Kidney (tissue), 14 donors: Measurements from ENCODE around the gene TTC13. TPM values are rescaled to one million over a fixed set of nuclear protein-coding genes. Genes with fewer than 3 reads are reported as not detected.

ENCODE experiments used
- DNase-seq, 5 donors: peaks; one replicate each; pipeline ENCODE4 v3.0.0-alpha.2; 2013 to 2020
- FAIRE-seq: peaks from 2 replicates; lab custom pipeline; 2012; peaks lifted over from hg19 to GRCh38; lab: Jason Lieb, UNC
- H3K27ac ChIP-seq, 2 donors: one replicate each; pipeline ENCODE4 v1.7.0; 2013; ENCODE audit warnings: low read depth in 2 of 2, low read length in 2 of 2, inconsistent platforms in 1 of 2
- H3K27me3 ChIP-seq: one replicate; pipeline ENCODE4 v1.7.1; 2013; ENCODE audit warnings: low read length, inconsistent platforms; ENCODE audit not compliant: control insufficient read depth, insufficient read depth
- H3K36me3 ChIP-seq, 3 donors: one replicate each; pipeline versions ENCODE4 v1.7.0 to v1.7.1; 2013; ENCODE audit warnings: low read length in 3 of 3, control low read depth in 1 of 3, inconsistent platforms in 1 of 3; ENCODE audit not compliant: insufficient read depth in 3 of 3, control insufficient read depth in 2 of 3
- H3K4me1 ChIP-seq, 3 donors: one replicate each; pipeline versions ENCODE4 v1.7.0 to v1.7.1; 2013; ENCODE audit warnings: low read length in 3 of 3, inconsistent platforms in 1 of 3, low read depth in 1 of 3; ENCODE audit not compliant: control insufficient read depth in 2 of 3, insufficient read depth in 2 of 3
- H3K4me3 ChIP-seq, 3 donors: one replicate each; pipeline versions ENCODE4 v1.7.0 to v1.8.1; 2013; ENCODE audit warnings: low read length in 3 of 3, control low read depth in 1 of 3, inconsistent platforms in 1 of 3
- H3K9ac ChIP-seq, 3 donors: one replicate each; pipeline versions ENCODE4 v1.7.0 to v1.7.1; 2013; ENCODE audit warnings: low read length in 3 of 3, control low read depth in 1 of 3, inconsistent platforms in 1 of 3
- H3K9me3 ChIP-seq, 3 donors: one replicate each; pipeline versions ENCODE4 v1.7.0 to v1.7.1; 2013; ENCODE audit warnings: low read length in 3 of 3, control low read depth in 1 of 3, inconsistent platforms in 1 of 3; ENCODE audit not compliant: control insufficient read depth in 2 of 3, insufficient read depth in 1 of 3
- intact Hi-C: fragments of 100-400 bp; cut with DNase I; formaldehyde crosslinking; loops from one replicate; pipeline ENCODE4 v1.11.1; 2022
- polyA plus RNA-seq: library from polyadenylated mRNA; stranded (reverse); fragments of 350-450 nt; fragmentation: Illumina TruSeq; extraction: RNeasy Lipid Tissue Mini Kit (QIAGEN cat#74804); gene quantifications from one replicate; pipeline ENCODE4 v1.2.3, GENCODE V29; 2014; ENCODE audit warnings: low read depth, low replicate concordance; ENCODE audit not compliant: insufficient read depth
- total RNA-seq: library from RNA; stranded (reverse); fragmentation: NEBNext Ultra II Directional; extraction: Animal tissue kit (Norgen Biotek cat#: 25700); gene quantifications from one replicate; pipeline ENCODE4 v1.2.1, GENCODE V29; 2021
- TF ChIP-seq, protein P1 (sequence below): IDR thresholded peaks from 3 replicates; pipeline ENCODE4 v1.5.1; 2012; ENCODE audit warnings: mild to moderate bottlenecking, moderate library complexity, borderline replicate concordance; ENCODE audit not compliant: insufficient read depth; ENCODE audit errors: extremely low read depth
- donor health status: control.
- donor health status: control.
- donor health status: control.
- donor health status: control.
- donor health status: control.
- donor health status: DM: yes; HTN: yes; CAD: no.
- donor health status: Normal renal cell carcinoma (clear cell type).

Gene TTC13
- total and polyA plus RNA-seq, 2 donors from 2014 or later, result 4.2 to 15.6 TPM

DNA sequence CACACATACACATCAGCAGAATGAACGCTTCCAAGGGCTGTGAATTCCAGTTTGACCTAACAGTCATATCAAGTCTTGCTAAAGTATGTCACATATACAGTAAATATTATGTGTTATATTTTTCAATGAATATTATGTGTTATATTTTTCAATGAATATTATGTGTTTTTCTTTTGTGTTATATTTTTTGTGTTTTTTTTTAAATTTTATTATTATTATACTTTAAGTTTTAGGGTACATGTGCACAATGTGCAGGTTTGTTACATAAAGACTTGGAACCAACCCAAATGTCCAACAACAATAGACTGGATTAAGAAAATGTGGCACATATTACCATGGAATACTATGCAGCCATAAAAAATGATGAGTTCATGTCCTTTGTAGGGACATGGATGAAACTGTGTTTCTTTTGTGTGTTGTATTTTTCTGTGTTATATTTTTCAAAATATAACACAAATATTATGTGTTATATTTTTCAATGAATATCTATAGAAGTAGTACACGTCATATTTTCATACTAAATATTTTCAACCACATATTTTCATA lies 35.5 kb downstream of the TTC13 start:
- intact Hi-C loops, result no loop called here
- H3K9ac ChIP-seq, result no peak overlapping the region
- DNase-seq (no peak), FAIRE-seq (no peak)
- H3K4me3 ChIP-seq, result no peak overlapping the region
- TF ChIP-seq, protein P1, sequence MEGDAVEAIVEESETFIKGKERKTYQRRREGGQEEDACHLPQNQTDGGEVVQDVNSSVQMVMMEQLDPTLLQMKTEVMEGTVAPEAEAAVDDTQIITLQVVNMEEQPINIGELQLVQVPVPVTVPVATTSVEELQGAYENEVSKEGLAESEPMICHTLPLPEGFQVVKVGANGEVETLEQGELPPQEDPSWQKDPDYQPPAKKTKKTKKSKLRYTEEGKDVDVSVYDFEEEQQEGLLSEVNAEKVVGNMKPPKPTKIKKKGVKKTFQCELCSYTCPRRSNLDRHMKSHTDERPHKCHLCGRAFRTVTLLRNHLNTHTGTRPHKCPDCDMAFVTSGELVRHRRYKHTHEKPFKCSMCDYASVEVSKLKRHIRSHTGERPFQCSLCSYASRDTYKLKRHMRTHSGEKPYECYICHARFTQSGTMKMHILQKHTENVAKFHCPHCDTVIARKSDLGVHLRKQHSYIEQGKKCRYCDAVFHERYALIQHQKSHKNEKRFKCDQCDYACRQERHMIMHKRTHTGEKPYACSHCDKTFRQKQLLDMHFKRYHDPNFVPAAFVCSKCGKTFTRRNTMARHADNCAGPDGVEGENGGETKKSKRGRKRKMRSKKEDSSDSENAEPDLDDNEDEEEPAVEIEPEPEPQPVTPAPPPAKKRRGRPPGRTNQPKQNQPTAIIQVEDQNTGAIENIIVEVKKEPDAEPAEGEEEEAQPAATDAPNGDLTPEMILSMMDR, result no peak
- peaks cover 0 to 4% (median 0%) of the 10 kb centered on the region in 3 donors for H3K36me3 ChIP-seq
- H3K27ac ChIP-seq, result no peak overlapping the region
- no peaks in the 10 kb centered on the region for H3K9me3 ChIP-seq
- no peaks in the 10 kb centered on the region for H3K4me1 ChIP-seq
- H3K27me3 ChIP-seq, result no peaks in the 10 kb centered on the region

DNA sequence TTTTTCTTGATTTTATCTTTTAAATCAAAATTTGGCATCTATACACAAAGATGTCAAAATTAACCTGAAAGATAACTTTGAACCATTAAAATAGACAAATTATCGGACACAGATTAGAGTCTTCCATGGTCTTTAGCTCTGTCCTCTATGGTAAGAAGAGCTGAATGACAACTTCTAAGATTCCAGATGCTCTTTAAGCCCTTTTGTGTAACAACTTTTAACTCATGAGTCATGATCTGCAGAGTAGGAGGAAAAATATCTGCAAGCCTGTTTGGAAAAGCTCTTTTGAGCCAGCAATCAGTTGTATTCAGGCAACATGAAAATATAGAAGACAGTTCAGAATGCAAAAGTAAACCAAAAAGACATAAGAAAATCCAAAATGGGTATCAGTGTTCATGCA lies 37.8 kb downstream of the TTC13 start:
- intact Hi-C loops, result no loop called here
- no peaks in the 10 kb centered on the region for H3K27me3 ChIP-seq
- FAIRE-seq, result no peak
- TF ChIP-seq, protein P1, result no peak
- DNase-seq, result no peak
- no peaks in the 10 kb centered on the region for H3K4me1 ChIP-seq
- peaks cover 0 to 4% (median 0%) of the 10 kb centered on the region in 3 donors for H3K36me3 ChIP-seq
- no peak overlapping the region for H3K4me3 ChIP-seq
- no peak overlapping the region for H3K9ac ChIP-seq
- H3K9me3 ChIP-seq, result no peaks in the 10 kb centered on the region
- H3K27ac ChIP-seq, result no peak overlapping the region

DNA sequence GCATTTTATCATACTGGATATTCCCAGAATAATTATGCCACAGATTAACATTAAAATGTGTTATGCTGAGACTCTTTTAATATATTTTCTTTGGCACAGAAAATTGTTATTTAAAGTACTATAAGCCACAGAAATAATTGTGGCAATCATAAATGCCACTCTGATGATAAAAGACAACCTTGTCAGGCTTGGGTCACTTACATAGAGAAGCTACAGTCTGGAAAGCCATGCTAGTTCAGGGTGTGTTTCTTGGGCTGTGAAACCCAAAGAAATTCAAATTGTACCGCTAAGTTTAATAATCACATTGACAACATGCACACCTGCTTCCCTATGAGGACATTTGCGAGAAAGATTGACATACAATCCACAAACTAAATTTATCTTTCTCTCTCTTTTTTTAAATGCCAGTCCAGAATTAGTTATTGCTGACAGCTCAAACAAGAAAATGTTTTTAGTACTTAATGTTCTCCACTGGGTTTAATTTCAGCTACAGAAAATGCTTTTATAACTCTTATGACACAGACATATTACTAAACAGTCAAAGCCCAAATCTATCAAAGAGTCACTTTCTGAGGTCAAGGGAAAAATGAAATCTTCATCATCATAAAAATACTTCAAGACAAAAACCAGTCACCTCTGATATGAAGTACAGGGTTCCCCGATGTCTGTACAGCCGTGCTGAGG lies 38.7 kb downstream of the TTC13 start:
- intact Hi-C loops, result no loop called here
- H3K27me3 ChIP-seq, result no peaks in the 10 kb centered on the region
- no peak overlapping the region for H3K27ac ChIP-seq
- H3K4me3 ChIP-seq, result no peak overlapping the region
- no peaks in the 10 kb centered on the region for H3K36me3 ChIP-seq
- DNase-seq (no peak), FAIRE-seq (no peak)
- H3K9ac ChIP-seq, result no peak overlapping the region
- H3K9me3 ChIP-seq, result no peaks in the 10 kb centered on the region
- H3K4me1 ChIP-seq, result no peaks in the 10 kb centered on the region
- TF ChIP-seq, protein P1, result no peak
